Effector memory CD4-positive, alpha-beta T cell (primary cell): ENCODE measurements around the gene KCNH2.
"Not testable (repeated sequence)": the region's sequence is repeated elsewhere in the genome, so short reads cannot be mapped to it uniquely, and the experiment has no call there.

Experiments
- DNase-seq, 3 donors: peaks; one replicate each; pipeline ENCODE4 v3.0.0-alpha.2; 2020
- H3K27ac ChIP-seq: 2 replicates; pipeline ENCODE4 v1.7.0; 2013; ENCODE audit warnings: mild to moderate bottlenecking, low read length, moderate library complexity; ENCODE audit not compliant: insufficient read depth, poor library complexity, severe bottlenecking
- H3K27me3 ChIP-seq: replicated peaks from 2 replicates; pipeline ENCODE4 v1.7.0; 2013; ENCODE audit warnings: mild to moderate bottlenecking, low read length; ENCODE audit not compliant: insufficient read depth, control insufficient read depth, poor library complexity, severe bottlenecking
- H3K36me3 ChIP-seq: 2 replicates; pipeline ENCODE4 v1.7.0; 2013; ENCODE audit warnings: mild to moderate bottlenecking, low read length, moderate library complexity; ENCODE audit not compliant: control insufficient read depth, insufficient read depth
- H3K4me1 ChIP-seq: 2 replicates; pipeline ENCODE4 v1.7.0; 2013; ENCODE audit warnings: low read length, mild to moderate bottlenecking; ENCODE audit not compliant: control insufficient read depth, insufficient read depth, poor library complexity, severe bottlenecking
- H3K4me3 ChIP-seq: 2 replicates; pipeline ENCODE4 v1.7.0; 2013; ENCODE audit warnings: low read length, low read depth, mild to moderate bottlenecking; ENCODE audit not compliant: insufficient read depth, poor library complexity, severe bottlenecking
- H3K9me3 ChIP-seq: 2 replicates; pipeline ENCODE4 v1.7.0; 2013; ENCODE audit warnings: mild to moderate bottlenecking, low read length, moderate library complexity; ENCODE audit not compliant: control insufficient read depth

Gene KCNH2

GRCh38 chr7:150911590-150912267 lies 66.4 kb downstream of the KCNH2 start:
- Histone ChIP-seq H3K9me3 (no peaks in the 10 kb centered on the region), H3K4me1 (peaks cover 7% of the 10 kb centered on the region), H3K27me3 (no peaks in the 10 kb centered on the region), H3K27ac (no peak overlapping the region), H3K4me3 (no peak overlapping the region), H3K36me3 (no peaks in the 10 kb centered on the region)
- no peak for DNase-seq

GRCh38 chr7:150910996-150911422 lies 67.1 kb downstream of the KCNH2 start:
- Histone ChIP-seq H3K4me1 (peaks cover 7% of the 10 kb centered on the region), H3K36me3 (no peaks in the 10 kb centered on the region), H3K9me3 (no peaks in the 10 kb centered on the region), H3K4me3 (no peak overlapping the region), H3K27ac (no peak overlapping the region), H3K27me3 (no peaks in the 10 kb centered on the region)
- DNase-seq, result no peak

DNA sequence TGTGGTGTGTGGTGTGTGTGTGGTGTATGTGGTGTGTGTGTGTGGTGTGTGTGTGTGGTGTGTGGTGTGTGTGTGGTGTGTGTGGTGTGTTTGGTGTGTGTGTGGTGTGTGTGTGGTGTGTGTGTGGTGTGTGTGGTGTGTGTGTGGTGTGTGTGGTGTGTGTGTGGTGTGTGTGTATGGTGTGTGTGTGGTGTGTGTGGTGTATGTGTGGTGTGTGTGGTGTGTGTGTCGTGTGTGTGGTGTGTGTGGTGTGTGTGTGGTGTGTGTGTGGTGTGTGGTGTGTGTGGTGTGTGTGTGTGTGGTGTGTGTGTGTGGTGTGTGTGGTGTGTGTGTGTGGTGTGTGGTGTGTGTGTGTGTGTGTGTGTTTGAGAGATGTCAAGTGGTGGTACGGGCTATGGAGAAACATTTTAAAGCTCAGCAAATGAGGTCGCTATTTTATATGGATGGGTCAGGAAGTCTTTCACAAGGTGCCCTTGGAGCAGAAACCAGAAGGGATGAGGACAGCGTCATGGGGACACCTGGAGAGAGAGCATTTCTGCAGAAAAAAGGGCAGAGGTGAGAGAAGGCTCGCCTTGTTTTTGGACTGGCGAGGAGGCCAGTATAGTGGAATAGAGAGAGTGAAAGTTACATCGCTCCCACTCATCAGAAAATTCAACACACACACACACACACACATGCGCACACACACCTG lies 67.7 kb downstream of the KCNH2 start:
- H3K36me3 ChIP-seq, H3K4me1 ChIP-seq, H3K27me3 ChIP-seq, H3K27ac ChIP-seq, H3K9me3 ChIP-seq, DNase-seq, H3K4me3 ChIP-seq: not testable (repeated sequence)

DNA sequence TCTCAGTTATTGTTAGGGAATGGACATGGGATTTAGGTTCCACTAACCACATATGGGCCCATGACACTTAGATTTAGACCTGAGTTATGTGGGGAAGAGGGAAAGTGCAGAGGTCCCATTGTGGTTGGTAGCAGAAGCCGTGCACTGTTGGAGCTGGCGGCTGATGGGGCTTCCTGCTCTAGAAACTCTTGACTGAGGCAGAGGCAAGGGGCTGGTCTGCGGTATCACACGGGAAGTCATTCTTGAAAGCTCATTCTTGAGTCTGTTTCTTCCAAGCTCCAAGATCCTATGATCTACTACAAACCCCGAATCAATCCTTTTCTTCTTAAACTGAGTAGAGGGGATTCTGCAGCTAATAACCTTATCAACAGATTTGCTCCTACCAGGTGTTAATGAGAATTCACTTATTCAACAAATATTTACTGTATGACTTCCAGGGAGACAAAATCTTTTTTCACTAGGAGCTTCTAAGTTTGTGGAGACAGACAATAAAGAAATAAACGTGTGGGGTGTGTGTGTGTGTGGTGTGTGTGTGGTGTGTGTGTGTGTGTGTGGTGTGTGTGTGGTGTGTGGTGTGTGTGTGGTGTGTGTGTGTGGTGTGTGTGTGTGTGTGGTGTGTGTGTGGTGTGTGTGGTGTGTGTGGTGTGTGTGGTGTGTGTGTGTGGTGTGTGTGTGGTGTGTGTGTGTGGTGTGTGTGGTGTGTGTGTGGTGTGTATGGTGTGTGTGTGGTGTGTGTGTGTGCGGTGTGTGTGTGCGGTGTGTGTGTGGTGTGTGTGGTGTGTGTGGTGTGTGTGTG lies 68.7 kb downstream of the KCNH2 start:
- Histone ChIP-seq H3K27me3 (no peaks in the 10 kb centered on the region), H3K4me1 (peaks cover 7% of the 10 kb centered on the region), H3K4me3 (no peak overlapping the region), H3K27ac (no peak overlapping the region), H3K9me3 (no peaks in the 10 kb centered on the region), H3K36me3 (no peaks in the 10 kb centered on the region)
- DNase-seq, result peak in 1 of 3 donors; percentile 12

DNA sequence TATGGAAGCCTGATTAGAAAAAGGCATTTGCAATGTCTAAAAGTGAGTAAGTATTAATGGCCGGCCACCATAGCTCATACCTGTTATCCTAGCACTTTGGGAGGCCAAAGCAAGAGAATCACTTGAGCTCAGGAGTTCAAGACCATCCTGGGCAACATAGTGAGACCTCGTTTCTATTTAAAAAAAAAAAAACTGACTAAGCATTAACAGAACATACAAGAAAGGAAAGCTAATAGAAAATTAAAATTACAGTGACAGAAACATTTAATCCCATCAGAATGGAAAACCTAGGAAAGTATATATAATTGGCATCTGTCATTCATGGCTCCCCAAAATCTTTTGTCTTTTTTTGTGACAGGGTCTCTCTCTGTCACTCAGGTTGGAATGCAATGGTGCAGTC lies 69.9 kb downstream of the KCNH2 start:
- Histone ChIP-seq H3K9me3 (no peaks in the 10 kb centered on the region), H3K27ac (no peak overlapping the region), H3K27me3 (no peaks in the 10 kb centered on the region), H3K4me1 (peaks cover 7% of the 10 kb centered on the region), H3K4me3 (no peak overlapping the region), H3K36me3 (no peaks in the 10 kb centered on the region)
- no peak for DNase-seq

- Histone ChIP-seq H3K4me3 (no peak overlapping the region), H3K9me3 (no peaks in the 10 kb centered on the region), H3K36me3 (no peaks in the 10 kb centered on the region), H3K27me3 (no peaks in the 10 kb centered on the region), H3K27ac (no peak overlapping the region), H3K4me1 (peaks cover 4% of the 10 kb centered on the region)
- no peak for DNase-seq
Measured at GRCh38 chr7:150904011-150904909, 73.9 kb downstream of the KCNH2 start.

GRCh38 chr7:150903606-150904005 lies 74.5 kb downstream of the KCNH2 start:
- Histone ChIP-seq H3K4me1 (peaks cover under 1% of the 10 kb centered on the region), H3K9me3 (no peaks in the 10 kb centered on the region), H3K27ac (no peak overlapping the region), H3K27me3 (no peaks in the 10 kb centered on the region), H3K4me3 (no peak overlapping the region), H3K36me3 (no peaks in the 10 kb centered on the region)
- DNase-seq, result no peak

GRCh38 chr7:150902078-150903033 lies 75.8 kb downstream of the KCNH2 start:
- Histone ChIP-seq H3K27me3 (no peaks in the 10 kb centered on the region), H3K27ac (no peak overlapping the region), H3K36me3 (no peaks in the 10 kb centered on the region), H3K9me3 (no peaks in the 10 kb centered on the region), H3K4me1 (peaks cover 7% of the 10 kb centered on the region), H3K4me3 (no peak overlapping the region)
- DNase-seq, result no peak
